GM12878 (cell line): ENCODE measurements around the gene MYO16. TPM values are rescaled to one million over a fixed set of nuclear protein-coding genes. Genes with fewer than 3 reads are reported as not detected.
A peak's percentile ranks its signal among the peaks of the same experiment; 100 is the strongest.

Experiments used
- ATF7 ChIP-seq: fragments of 450-650 bp; IDR thresholded peaks from 2 replicates; pipeline ENCODE4 v1.6.1; 2016; ENCODE audit warnings: low read depth, mild to moderate bottlenecking
- BCL11A ChIP-seq: IDR thresholded peaks from 2 replicates; pipeline ENCODE4 v1.6.1; 2011; ENCODE audit warnings: low read depth, low read length
- CEBPB ChIP-seq, 2 experiments: fragments of 150-350 bp in 1 of 2; IDR thresholded peaks; 2 replicates each; pipeline ENCODE4 v1.6.1; 2012 to 2014; ENCODE audit warnings: low read depth in 2 of 2, low read length in 2 of 2, borderline replicate concordance in 1 of 2, inconsistent platforms in 1 of 2
- CHD2 ChIP-seq: IDR thresholded peaks from 2 replicates; pipeline ENCODE4 v1.6.1; 2011; ENCODE audit warnings: low read depth, low read length, improper control_type of control experiment, borderline replicate concordance
- EGR1 ChIP-seq, 2 experiments: IDR thresholded peaks; 1 replicate in 1 of 2; 2 replicates in 1 of 2; pipeline ENCODE4 v1.6.1; 2011 to 2012; ENCODE audit warnings: low read depth in 2 of 2, low read length in 2 of 2, borderline replicate concordance in 1 of 2, mild to moderate bottlenecking in 1 of 2, moderate library complexity in 1 of 2
- GABPA ChIP-seq: IDR thresholded peaks from 2 replicates; pipeline ENCODE4 v1.6.1; 2014; ENCODE audit warnings: antibody characterized with exemption, low read depth, mild to moderate bottlenecking, inconsistent platforms
- IKZF2 ChIP-seq, 2 experiments: fragments of 450-650 bp; IDR thresholded peaks; 2 replicates each; pipeline ENCODE4 v1.6.1; 2017; ENCODE audit warnings: mild to moderate bottlenecking in 2 of 2, moderate library complexity in 2 of 2
- MEF2B ChIP-seq: fragments of 450-650 bp; IDR thresholded peaks from 2 replicates; pipeline ENCODE4 v1.6.1; 2018; ENCODE audit warnings: mild to moderate bottlenecking, moderate library complexity; ENCODE audit not compliant: partially characterized antibody, poor library complexity, severe bottlenecking
- MTA2 ChIP-seq: fragments of 450-650 bp; IDR thresholded peaks from 2 replicates; pipeline ENCODE4 v1.6.1; 2016; ENCODE audit warnings: low read depth, mild to moderate bottlenecking, moderate library complexity
- PBX3 ChIP-seq: IDR thresholded peaks from 2 replicates; pipeline ENCODE4 v1.6.1; 2011; ENCODE audit warnings: mild to moderate bottlenecking, low read depth, low read length, moderate library complexity; ENCODE audit not compliant: insufficient replicate concordance
- POU2F2 ChIP-seq: IDR thresholded peaks from 3 replicates; pipeline ENCODE4 v1.6.1; 2011; ENCODE audit warnings: low read depth, mild to moderate bottlenecking, low read length, borderline replicate concordance
- SMAD1 ChIP-seq: fragments of 450-650 bp; IDR thresholded peaks from 2 replicates; pipeline ENCODE4 v1.6.1; 2018; ENCODE audit warnings: mild to moderate bottlenecking, low read depth; ENCODE audit not compliant: partially characterized antibody
- SMC3 ChIP-seq: IDR thresholded peaks from 2 replicates; pipeline ENCODE4 v1.6.1; 2011; ENCODE audit warnings: low read length, improper control_type of control experiment, borderline replicate concordance
- ZNF687 ChIP-seq: fragments of 450-650 bp; IDR thresholded peaks from 2 replicates; pipeline ENCODE4 v1.6.1; 2017; ENCODE audit warnings: mild to moderate bottlenecking, moderate library complexity
- polyA plus RNA-seq, 11 experiments: library from polyadenylated mRNA; depleted of rRNA in 4 of 11; unstranded in 6 of 11; stranded (reverse) in 5 of 11; fragments of >200 nt; fragmentation: Nextera tagmentation in 4 of 11; fragmentation: Illumina TruSeq in 1 of 11; extraction: Ambion mirVana in 4 of 11; extraction: Trizol in 1 of 11; gene quantifications; 1 replicate in 1 of 11; 2 replicates in 10 of 11; pipeline versions ENCODE4 v1.2.1 to v1.2.3, GENCODE V29; 2011 to 2016; ENCODE audit warnings: inconsistent platforms in 2 of 11, missing spikeins in 2 of 11, low read depth in 1 of 11
- total RNA-seq, 4 experiments: library from RNA; depleted of rRNA in 3 of 4; stranded (reverse); fragments of >200 nt in 3 of 4; fragmentation: Illumina TruSeq in 1 of 4; extraction: Trizol in 1 of 4; gene quantifications; 2 replicates each; pipeline versions ENCODE4 v1.2.1 to v1.2.3, GENCODE V29; 2013 to 2021

Gene MYO16
- total and polyA plus RNA-seq, 10 of the 15 experiments (the other 5 are each of a cell fraction or from before 2014, with no cell fraction given), result under 0.01 to 1.7 (median 0.05) TPM; not detected in 4

- peak; percentile 52; the same call in 1 of the 2 replicates for TF ChIP-seq ZNF687
- no peak for TF ChIP-seq CHD2
- TF ChIP-seq CEBPB (IDR thresholded peaks at IDR 0.05; ENCODE audit: borderline replicate concordance in 1 of 2, low read depth in 2 of 2, low read length in 2 of 2), result no peak
- 0 out of 2 replicates have a peak, but pooled peaks have one; percentile 24 for TF ChIP-seq ATF7
- no peak for TF ChIP-seq SMAD1
- peak; percentile 39 for TF ChIP-seq MEF2B
- TF ChIP-seq GABPA, result no peak
- TF ChIP-seq BCL11A, result no peak
- TF ChIP-seq EGR1 (IDR thresholded peaks at IDR 0.05; ENCODE audit: borderline replicate concordance in 1 of 2, low read depth in 2 of 2, low read length in 2 of 2), result no peak
- no peak for TF ChIP-seq POU2F2
- TF ChIP-seq IKZF2 (IDR thresholded peaks at IDR 0.05), result no peak
- TF ChIP-seq SMC3, result no peak
- TF ChIP-seq MTA2, result peak; percentile 38; the same call in 1 of the 2 replicates
- TF ChIP-seq PBX3, result peak; percentile 32
Observed at GRCh38 chr13:108663710-108664109, 34.3 kb downstream of the MYO16 start (continued).
